ENCODE data around the gene PRICKLE1.

PRICKLE1 gene

GRCh38 chr12:42486407-42486806, 103.1 kb downstream of the PRICKLE1 start:
- DNase-seq = no peak

DNA sequence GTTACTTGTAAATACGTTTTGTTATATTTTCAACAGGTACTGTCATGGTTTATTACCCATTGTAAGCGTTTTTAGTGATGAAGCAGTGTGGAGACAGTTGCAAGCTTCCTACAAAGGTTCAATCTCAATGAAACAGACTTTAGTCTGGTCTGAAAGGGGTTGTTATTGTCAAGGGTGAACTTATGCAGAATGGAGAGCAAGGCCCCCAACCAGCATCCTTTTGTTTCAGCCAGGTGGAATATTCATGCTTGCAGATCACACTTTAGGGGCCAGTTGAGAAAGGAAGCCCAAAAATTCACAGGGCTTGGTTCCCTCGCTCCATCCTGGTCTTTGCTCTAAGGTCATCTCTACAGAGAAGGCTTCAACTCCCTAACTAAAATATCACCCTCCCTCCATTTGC, 103.7 kb downstream of the PRICKLE1 start:
- DNase-seq = no peak

- no peak for DNase-seq
These were observed 104.5 kb downstream of the PRICKLE1 start for GRCh38 chr12:42484996-42485395.

- DNase-seq = no peak
These were observed 106.1 kb downstream of the PRICKLE1 start for GRCh38 chr12:42483521-42483790.

- no peak for DNase-seq
These were observed 106.6 kb downstream of the PRICKLE1 start for GRCh38 chr12:42482748-42483520.

GRCh38 chr12:42482041-42482747, 107.4 kb downstream of the PRICKLE1 start:
- DNase-seq = no peak

DNA sequence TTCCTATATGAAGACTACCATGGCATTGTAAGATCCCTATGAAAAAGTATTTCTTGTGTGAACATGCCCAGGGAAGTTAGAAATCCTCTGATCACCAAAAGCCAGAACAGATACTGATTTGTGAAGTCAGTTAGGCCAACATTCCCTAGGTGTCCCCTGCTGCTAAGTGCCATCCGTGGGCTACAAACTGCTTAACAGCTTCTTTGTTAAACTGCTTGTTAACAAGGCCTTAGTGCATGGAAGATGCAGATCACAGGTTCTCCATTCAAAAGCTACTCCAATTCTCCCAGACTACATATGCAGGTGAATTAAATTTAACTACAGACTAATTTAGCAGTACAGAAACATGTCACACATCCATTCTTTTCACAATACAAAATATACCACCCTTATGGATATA, 108.2 kb downstream of the PRICKLE1 start:
- DNase-seq = no peak

DNA sequence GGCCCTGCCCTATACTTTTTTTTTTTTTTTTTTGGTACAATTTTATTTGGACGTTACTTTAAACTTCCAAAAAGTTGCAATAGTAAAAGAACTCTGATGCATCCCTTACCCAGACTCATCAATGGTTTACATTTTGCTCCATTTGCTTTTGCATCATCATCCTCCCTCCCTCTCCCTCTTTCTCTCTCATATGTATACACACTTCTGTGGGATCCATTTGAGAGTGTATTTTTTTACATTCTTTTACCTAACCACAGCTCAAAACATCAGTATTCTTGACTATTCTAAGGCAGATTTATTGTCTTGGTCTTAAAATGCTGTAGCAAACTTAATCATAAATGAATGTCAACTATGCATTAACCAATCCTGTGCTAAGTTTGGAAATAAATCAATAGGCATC, 111.6 kb downstream of the PRICKLE1 start:
- DNase-seq = no peak

- no peak for DNase-seq
These were observed 114.4 kb downstream of the PRICKLE1 start for GRCh38 chr12:42475106-42475505.

GRCh38 chr12:42474391-42474790, 115.2 kb downstream of the PRICKLE1 start:
- DNase-seq = no peak

- no peak for DNase-seq
These were observed 116.0 kb downstream of the PRICKLE1 start for GRCh38 chr12:42473561-42473960.

DNA sequence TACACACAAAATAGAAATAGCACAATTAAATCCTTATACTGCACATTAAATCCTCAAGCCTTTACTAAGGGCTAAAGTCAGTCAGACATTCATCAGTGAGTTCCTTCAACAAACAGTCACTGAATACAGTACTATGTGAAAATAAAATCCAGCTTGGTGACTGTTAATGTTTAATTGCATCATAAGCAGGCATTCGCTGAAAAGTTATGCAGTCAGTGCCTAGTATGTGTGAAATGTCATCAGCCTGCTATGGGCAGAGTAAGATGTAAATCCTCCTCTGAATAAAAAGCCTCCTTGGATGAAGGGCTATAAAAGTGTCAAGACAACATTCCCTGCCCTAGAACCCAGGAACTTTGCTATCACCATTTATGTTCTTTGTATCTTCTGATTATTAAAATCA, 116.4 kb downstream of the PRICKLE1 start:
- DNase-seq = no peak

GRCh38 chr12:42472376-42472775, 117.2 kb downstream of the PRICKLE1 start:
- DNase-seq = no peak

DNA sequence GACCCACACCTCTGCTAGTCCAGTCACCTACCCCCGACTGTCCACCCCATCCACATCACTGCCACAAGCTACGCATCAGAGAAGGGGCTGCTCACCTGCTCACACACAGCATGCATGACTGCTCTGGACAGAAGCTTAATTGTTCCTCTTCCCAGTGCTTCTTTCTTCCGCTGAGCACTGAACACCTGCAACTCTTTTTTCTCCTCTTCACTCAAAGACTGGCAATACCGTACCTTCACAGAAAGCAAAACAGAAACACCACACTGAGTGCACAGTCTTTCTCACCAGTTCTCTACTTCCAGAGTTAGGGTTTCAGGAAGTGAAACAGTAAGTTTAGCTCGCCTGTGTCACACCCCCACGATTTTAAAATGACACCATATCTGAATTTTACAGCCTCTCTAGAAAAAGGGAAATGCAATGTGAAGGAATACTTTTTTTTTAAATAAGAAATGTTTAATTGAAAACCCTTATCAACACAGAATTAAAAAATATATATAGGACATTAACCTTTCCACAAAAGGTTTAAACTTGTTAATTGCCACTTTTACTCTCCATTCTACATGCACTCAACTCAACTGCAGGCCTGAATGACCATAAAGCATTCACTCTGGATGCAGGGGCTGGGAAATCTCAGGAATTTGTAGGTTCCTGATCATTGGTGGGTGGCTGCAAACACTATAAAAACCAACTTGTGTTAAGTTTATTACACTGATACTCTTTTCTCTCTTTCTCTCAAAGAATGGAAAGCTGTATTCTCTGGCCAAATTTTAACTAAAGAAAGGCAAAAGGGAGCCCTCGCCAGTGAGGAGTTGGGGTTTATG, 120.0 kb downstream of the PRICKLE1 start:
- no peak for DNase-seq

DNA sequence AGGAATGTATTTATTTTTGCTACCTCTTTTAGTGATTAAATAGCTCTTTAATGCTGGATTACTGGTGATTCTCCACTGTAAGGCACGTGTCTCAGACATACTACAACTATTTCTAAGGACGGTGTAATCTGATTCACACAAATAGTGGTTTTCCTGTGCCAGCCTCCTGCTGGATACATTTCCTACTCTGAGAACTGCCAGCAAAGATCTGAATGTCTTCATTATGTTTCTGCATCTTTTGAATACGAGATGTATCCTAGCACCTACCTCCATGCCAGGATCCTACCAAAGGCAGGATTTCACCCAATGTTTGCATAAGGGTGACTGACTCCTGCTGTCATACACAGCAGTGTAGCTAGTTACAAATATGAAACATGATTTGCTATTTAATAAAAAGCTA, 120.6 kb downstream of the PRICKLE1 start:
- no peak for DNase-seq

DNA sequence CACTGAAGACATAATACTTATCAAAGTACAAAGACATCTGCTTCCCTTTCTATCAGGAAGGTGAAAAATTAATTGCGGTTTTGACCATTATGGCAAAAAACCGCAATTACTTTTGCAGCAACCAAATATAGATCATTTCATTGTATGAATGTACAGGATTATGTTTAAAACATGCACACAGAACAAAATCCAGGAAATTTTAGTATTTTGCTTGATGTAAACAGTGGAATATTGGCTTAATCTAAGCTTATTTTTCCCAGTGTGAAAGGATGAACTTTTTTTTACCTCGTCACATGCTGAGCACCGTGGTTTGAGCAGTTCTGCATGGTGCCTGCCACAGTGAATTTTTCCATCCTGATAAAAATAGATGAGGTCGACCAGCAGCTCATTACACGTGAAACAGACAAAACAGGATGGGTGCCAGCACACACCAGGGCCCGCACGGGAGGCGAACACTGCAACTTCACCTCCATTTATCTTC, 121.2 kb downstream of the PRICKLE1 start:
- no peak for DNase-seq

- DNase-seq = no peak
These were observed 125.9 kb downstream of the PRICKLE1 start for GRCh38 chr12:42463671-42464070.

- DNase-seq = no peak
These were observed 127.1 kb downstream of the PRICKLE1 start for GRCh38 chr12:42462486-42462885.

DNA sequence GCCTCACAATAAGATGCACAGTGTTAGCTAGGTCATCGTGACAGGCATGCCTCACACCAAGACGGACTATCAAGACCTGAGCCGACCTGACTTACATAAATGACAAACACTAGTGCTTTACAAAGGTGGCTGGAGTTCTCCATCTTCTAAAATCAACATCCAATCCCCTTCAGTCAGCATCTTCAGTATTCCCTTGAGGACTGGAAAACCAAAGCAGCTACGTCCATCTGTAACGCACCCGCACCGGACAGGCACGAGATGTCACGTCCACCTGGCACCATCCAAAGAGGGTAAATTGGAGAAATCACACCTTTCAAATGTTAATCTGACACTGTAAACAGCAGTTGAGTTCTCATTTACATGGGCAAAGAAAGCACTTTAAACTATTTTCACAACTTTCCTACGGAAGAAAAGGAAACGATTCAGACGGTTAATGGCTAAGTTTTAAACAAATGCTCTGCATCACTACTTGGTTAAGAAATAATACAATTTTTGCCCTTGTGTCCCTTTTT, 130.2 kb downstream of the PRICKLE1 start:
- DNase-seq = no peak

- DNase-seq = no peak
These were observed 131.0 kb downstream of the PRICKLE1 start for GRCh38 chr12:42458575-42458974.

DNA sequence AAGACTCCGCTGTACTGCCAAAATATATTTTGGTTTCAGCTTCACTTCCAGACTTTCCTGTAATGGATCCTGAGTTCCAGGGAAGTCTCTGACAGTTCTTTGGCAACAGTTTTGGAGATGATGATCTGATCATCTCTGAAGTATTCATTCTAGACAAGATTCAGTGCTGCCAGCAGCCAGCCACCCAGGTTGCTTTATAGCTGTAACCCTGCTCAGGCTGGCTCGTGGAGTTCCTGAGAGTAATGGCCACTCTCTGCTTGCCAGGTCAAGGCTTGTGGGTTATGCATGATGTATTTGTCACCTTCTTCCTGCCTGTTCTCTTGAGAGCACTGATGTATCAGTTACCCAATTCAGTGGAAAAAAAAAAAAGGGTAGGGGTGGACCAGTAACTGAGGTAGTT, 139.3 kb downstream of the PRICKLE1 start:
- no peak for DNase-seq

- DNase-seq = no peak
These were observed 140.7 kb downstream of the PRICKLE1 start for GRCh38 chr12:42448841-42449240.

DNA sequence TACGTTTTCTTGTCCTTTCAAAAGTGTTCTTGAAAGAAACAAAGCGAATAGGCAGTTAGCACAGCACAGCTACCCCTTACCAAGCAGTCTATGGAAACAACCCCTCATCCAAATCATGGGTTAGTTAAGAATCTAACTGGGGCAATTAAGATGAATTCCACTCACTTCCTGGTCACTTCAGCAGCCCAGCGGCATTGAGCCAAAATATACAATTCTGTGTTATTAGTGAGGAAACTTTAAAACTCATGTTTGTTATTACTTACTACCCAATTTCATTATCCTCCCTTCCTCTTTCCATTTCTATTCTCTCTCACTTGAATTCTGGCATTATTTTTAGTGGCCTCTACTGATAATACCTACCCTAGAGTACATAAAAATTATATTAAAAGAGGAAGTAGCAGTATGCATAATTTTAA, 142.2 kb downstream of the PRICKLE1 start:
- no peak for DNase-seq

DNA sequence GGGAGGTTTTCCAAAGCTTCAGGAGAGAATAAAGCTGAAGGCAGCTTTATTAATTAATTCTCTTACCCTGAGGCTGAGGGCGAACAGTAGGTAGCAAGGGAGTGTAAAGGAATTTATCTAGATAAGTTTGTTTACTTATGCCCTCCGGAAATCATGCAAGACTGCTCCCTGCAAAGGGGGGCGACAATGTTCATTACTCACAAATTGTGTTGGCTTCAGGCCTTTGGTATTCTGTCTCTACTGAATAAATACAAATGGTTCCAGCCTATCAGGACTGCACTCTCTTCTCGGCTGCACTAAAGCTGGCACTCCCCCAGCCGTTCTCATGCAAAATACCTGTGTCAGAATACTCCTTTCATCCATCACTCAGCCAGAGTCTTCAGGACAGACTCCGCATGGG, 142.8 kb downstream of the PRICKLE1 start:
- DNase-seq = no peak

Measured in NCI-H1436 treated with DMSO at 0.1 percent for 48 hours (cell line).